ENCODE results near the gene MAP2K6. TPM values are rescaled to one million over a fixed set of nuclear protein-coding genes. Genes with fewer than 3 reads are reported as not detected.

Gene MAP2K6
- polyA plus RNA-seq, 1 donor (not counting 4 experiments of a cell fraction or from before 2014, with no cell fraction given), result 0.39 TPM

GRCh38 chr17:69506489-69506888 is 92.0 kb downstream of the MAP2K6 start:
- Histone ChIP-seq H4K20me1 (ENCODE audit: control insufficient read depth, extremely low read depth, insufficient read depth, low read length) (no peaks in the 10 kb centered on the region), H3K4me1 (ENCODE audit: control insufficient read depth, extremely low read depth, insufficient read depth, low read length) (peaks cover 2% of the 10 kb centered on the region), H3K36me3 (ENCODE audit: control insufficient read depth in 2 of 2, extremely low read depth in 1 of 2, insufficient read depth in 2 of 2, low read length in 2 of 2) (no peaks in the 10 kb centered on the region), H3K4me3 (ENCODE audit: control insufficient read depth in 2 of 3, extremely low read depth in 1 of 3, insufficient read depth in 2 of 3, low read depth in 1 of 3, low read length in 3 of 3) (no peak overlapping the region), H3K79me2 (ENCODE audit: control insufficient read depth, insufficient read depth, low read length) (no peaks in the 10 kb centered on the region), H3K9ac (ENCODE audit: control insufficient read depth, extremely low read depth, insufficient read depth, low read length) (no peak overlapping the region), H3K9me1 (ENCODE audit: control insufficient read depth, extremely low read depth, insufficient read depth, low read length) (no peaks in the 10 kb centered on the region), H2AFZ (ENCODE audit: control insufficient read depth, low read length) (no peak overlapping the region), H3K4me2 (ENCODE audit: control insufficient read depth, extremely low read depth, insufficient read depth, low read depth, low read length) (no peak overlapping the region), H3K27ac (ENCODE audit: control insufficient read depth, insufficient read depth, low read length) (no peak overlapping the region), H3K27me3 (ENCODE audit: control insufficient read depth, extremely low read depth, insufficient read depth, low read length) (no peaks in the 10 kb centered on the region), H3K9me3 (ENCODE audit: control insufficient read depth, low read depth, low read length) (no peaks in the 10 kb centered on the region)
- no peak for DNase-seq (ENCODE audit: low read depth, low spot score)
- peak; percentile 31 to 52 (median 39) for TF ChIP-seq CTCF (optimal IDR thresholded peaks at IDR 0.05 in 1 of 3, IDR thresholded peaks at IDR 0.05 in 1 of 3, conservative IDR thresholded peaks at IDR 0.05 in 1 of 3; ENCODE audit: extremely low read depth in 1 of 3, insufficient read depth in 2 of 3, low read length in 3 of 3)
- no peak for TF ChIP-seq EZH2 (IDR thresholded peaks at IDR 0.05; ENCODE audit: low read length)
- FAIRE-seq, result peak; percentile 57
- dilution Hi-C loops (cut with MboI; ENCODE audit: extremely low pct_ligation_motif_present, low sequenced_read_pairs), result no loop called here

GRCh38 chr17:69508814-69509213 is 94.3 kb downstream of the MAP2K6 start:
- Histone ChIP-seq H3K4me3 (ENCODE audit: control insufficient read depth in 2 of 3, extremely low read depth in 1 of 3, insufficient read depth in 2 of 3, low read depth in 1 of 3, low read length in 3 of 3) (no peak overlapping the region), H3K9me1 (ENCODE audit: control insufficient read depth, extremely low read depth, insufficient read depth, low read length) (no peaks in the 10 kb centered on the region), H3K27ac (ENCODE audit: control insufficient read depth, insufficient read depth, low read length) (no peak overlapping the region), H3K79me2 (ENCODE audit: control insufficient read depth, insufficient read depth, low read length) (no peaks in the 10 kb centered on the region), H3K4me1 (ENCODE audit: control insufficient read depth, extremely low read depth, insufficient read depth, low read length) (no peaks in the 10 kb centered on the region), H3K36me3 (ENCODE audit: control insufficient read depth in 2 of 2, extremely low read depth in 1 of 2, insufficient read depth in 2 of 2, low read length in 2 of 2) (no peaks in the 10 kb centered on the region), H3K4me2 (ENCODE audit: control insufficient read depth, extremely low read depth, insufficient read depth, low read depth, low read length) (no peak overlapping the region), H2AFZ (ENCODE audit: control insufficient read depth, low read length) (no peak overlapping the region), H3K9me3 (ENCODE audit: control insufficient read depth, low read depth, low read length) (no peaks in the 10 kb centered on the region), H3K27me3 (ENCODE audit: control insufficient read depth, extremely low read depth, insufficient read depth, low read length) (no peaks in the 10 kb centered on the region), H3K9ac (ENCODE audit: control insufficient read depth, extremely low read depth, insufficient read depth, low read length) (no peak overlapping the region), H4K20me1 (ENCODE audit: control insufficient read depth, extremely low read depth, insufficient read depth, low read length) (no peaks in the 10 kb centered on the region)
- no peak for TF ChIP-seq EZH2 (IDR thresholded peaks at IDR 0.05; ENCODE audit: low read length)
- no peak for TF ChIP-seq CTCF (optimal IDR thresholded peaks at IDR 0.05 in 1 of 3, IDR thresholded peaks at IDR 0.05 in 1 of 3, conservative IDR thresholded peaks at IDR 0.05 in 1 of 3; ENCODE audit: extremely low read depth in 1 of 3, insufficient read depth in 2 of 3, low read length in 3 of 3)
- no peak for DNase-seq (ENCODE audit: low read depth, low spot score)
- no peak for FAIRE-seq
- dilution Hi-C loops (cut with MboI; ENCODE audit: extremely low pct_ligation_motif_present, low sequenced_read_pairs), result no loop called here

All from keratinocyte (primary cell).